SK-N-SH treated with all-trans-retinoic acid at 6 μM for 48 hours (cell line): ENCODE data around the gene CACNG1.

Source experiments
- ARNTL ChIP-seq: fragments of 450-650 bp; formaldehyde crosslinking; IDR thresholded peaks from 2 replicates; pipeline ENCODE4 v1.5.0; 2020; ENCODE audit warnings: low read depth, mild to moderate bottlenecking, moderate library complexity, borderline replicate concordance
- CREB5 ChIP-seq: fragments of 250-450 bp; sonication (Bioruptor Pico); IDR thresholded peaks from 2 replicates; pipeline ENCODE4 v1.5.1; 2020; ENCODE audit warnings: low read depth, mild to moderate bottlenecking, moderate library complexity
- CSRNP3 ChIP-seq: fragments of 250-450 bp; sonication (Bioruptor Pico); IDR thresholded peaks from 2 replicates; pipeline ENCODE4 v1.5.1; 2021; ENCODE audit warnings: mild to moderate bottlenecking, moderate library complexity
- OSR1 ChIP-seq: fragments of 250-450 bp; sonication (Bioruptor Pico); IDR thresholded peaks from 2 replicates; pipeline ENCODE4 v1.8.0; 2022; ENCODE audit warnings: moderate library complexity, mild to moderate bottlenecking, inconsistent platforms
- PPARA ChIP-seq: fragments of 250-450 bp; sonication (Bioruptor Pico); IDR thresholded peaks from 2 replicates; pipeline ENCODE4 v1.5.0; 2020; ENCODE audit warnings: mild to moderate bottlenecking, borderline replicate concordance
- RARB ChIP-seq: fragments of 250-450 bp; sonication (Bioruptor Pico); IDR thresholded peaks from 2 replicates; pipeline ENCODE4 v1.8.0; 2021; ENCODE audit warnings: mild to moderate bottlenecking, moderate library complexity
- TCF4 ChIP-seq: fragments of 250-450 bp; sonication (Bioruptor Pico); IDR thresholded peaks from 2 replicates; pipeline ENCODE4 v1.8.0; 2021; ENCODE audit warnings: mild to moderate bottlenecking, moderate library complexity, borderline replicate concordance
- TOX ChIP-seq: fragments of 250-450 bp; sonication (Bioruptor Pico); IDR thresholded peaks from 2 replicates; pipeline ENCODE4 v1.8.0; 2021; ENCODE audit warnings: mild to moderate bottlenecking, moderate library complexity, borderline replicate concordance
- ZC3H10 ChIP-seq: fragments of 250-450 bp; sonication (Bioruptor Pico); IDR thresholded peaks from 2 replicates; pipeline ENCODE4 v1.5.1; 2021; ENCODE audit warnings: mild to moderate bottlenecking, moderate library complexity
- ZFP30 ChIP-seq: fragments of 450-650 bp; formaldehyde crosslinking; IDR thresholded peaks from 2 replicates; pipeline ENCODE4 v1.5.0; 2022; ENCODE audit warnings: mild to moderate bottlenecking, moderate library complexity
- ZNF565 ChIP-seq: fragments of 450-650 bp; formaldehyde crosslinking; conservative IDR thresholded peaks from 2 replicates; pipeline ENCODE4 v1.5.0; 2020; ENCODE audit warnings: low read depth, mild to moderate bottlenecking, moderate library complexity
- ZNF8 ChIP-seq: fragments of 450-650 bp; formaldehyde crosslinking; IDR thresholded peaks from 2 replicates; pipeline ENCODE4 v1.5.0; 2020; ENCODE audit warnings: mild to moderate bottlenecking, moderate library complexity
- TF ChIP-seq, protein P1 (sequence below): fragments of 250-450 bp; sonication (Bioruptor Pico); IDR thresholded peaks from 2 replicates; pipeline ENCODE4 v1.8.0; 2020; ENCODE audit warnings: mild to moderate bottlenecking, moderate library complexity, borderline replicate concordance

DNA sequence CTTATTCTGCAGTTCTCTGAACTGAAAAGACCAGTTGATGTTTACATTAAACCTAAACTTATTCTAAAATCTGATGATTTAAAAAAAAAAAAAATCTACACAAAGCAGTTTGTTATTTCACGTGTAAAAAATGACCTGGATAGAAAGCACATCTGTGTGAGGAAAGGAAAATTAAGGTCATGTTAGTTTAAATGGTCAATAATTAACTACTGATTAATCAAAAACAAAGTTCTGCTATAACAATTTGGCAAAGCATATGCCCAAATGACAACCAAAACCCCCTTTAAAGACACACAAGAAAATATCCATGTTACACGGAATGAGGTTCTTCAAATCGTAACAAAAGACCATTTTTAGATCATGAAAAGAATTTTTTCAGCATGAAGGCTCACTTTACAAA, 30.4 kb downstream of the CACNG1 start:
- TF ChIP-seq OSR1: no peak
- no peak for TF ChIP-seq PPARA (CRISPR knock-in tag)
- TF ChIP-seq TOX: no peak
- no peak for TF ChIP-seq CSRNP3
- no peak for TF ChIP-seq ZC3H10
- TF ChIP-seq TCF4 (CRISPR knock-in tag): no peak
- TF ChIP-seq, protein P1, sequence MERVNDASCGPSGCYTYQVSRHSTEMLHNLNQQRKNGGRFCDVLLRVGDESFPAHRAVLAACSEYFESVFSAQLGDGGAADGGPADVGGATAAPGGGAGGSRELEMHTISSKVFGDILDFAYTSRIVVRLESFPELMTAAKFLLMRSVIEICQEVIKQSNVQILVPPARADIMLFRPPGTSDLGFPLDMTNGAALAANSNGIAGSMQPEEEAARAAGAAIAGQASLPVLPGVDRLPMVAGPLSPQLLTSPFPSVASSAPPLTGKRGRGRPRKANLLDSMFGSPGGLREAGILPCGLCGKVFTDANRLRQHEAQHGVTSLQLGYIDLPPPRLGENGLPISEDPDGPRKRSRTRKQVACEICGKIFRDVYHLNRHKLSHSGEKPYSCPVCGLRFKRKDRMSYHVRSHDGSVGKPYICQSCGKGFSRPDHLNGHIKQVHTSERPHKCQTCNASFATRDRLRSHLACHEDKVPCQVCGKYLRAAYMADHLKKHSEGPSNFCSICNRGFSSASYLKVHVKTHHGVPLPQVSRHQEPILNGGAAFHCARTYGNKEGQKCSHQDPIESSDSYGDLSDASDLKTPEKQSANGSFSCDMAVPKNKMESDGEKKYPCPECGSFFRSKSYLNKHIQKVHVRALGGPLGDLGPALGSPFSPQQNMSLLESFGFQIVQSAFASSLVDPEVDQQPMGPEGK (CRISPR knock-in tag): no peak
- no peak for TF ChIP-seq ZFP30 (CRISPR knock-in tag)
- TF ChIP-seq RARB (CRISPR knock-in tag): no peak
- TF ChIP-seq ZNF8 (CRISPR knock-in tag): no peak
- TF ChIP-seq CREB5 (CRISPR knock-in tag): no peak
- no peak for TF ChIP-seq ARNTL (CRISPR knock-in tag)
- TF ChIP-seq ZNF565 (CRISPR knock-in tag): no peak
